WTC11 (cell line): ENCODE data around the gene SPDYC. TPM values are rescaled to one million over a fixed set of nuclear protein-coding genes. Genes with fewer than 3 reads are reported as not detected.

Source experiments
- ATAC-seq: fragments of 200-7000 bp; cut with Tn5 transposase; 2 replicates; pipeline ENCODE4 v1.10.0; 2021; ENCODE audit warnings: mild to moderate bottlenecking, moderate library complexity
- CTCF ChIA-PET: fragments of 300-600 bp; sonication (Branson Sonifier 250); formaldehyde crosslinking; loops from one replicate; lab custom pipeline; 2021; ENCODE audit warnings: antibody characterized with exemption; lab: Charles Lee
- POLR2A ChIA-PET: fragments of 350-600 bp; sonication (Branson Sonifier 250); formaldehyde crosslinking; loops from one replicate; lab custom pipeline; 2021; ENCODE audit warnings: antibody characterized with exemption; lab: Charles Lee
- DNase-seq: peaks from one replicate; pipeline ENCODE4 v3.0.0; 2021; ENCODE audit warnings: low spot score
- H3K27ac Mint-ChIP-seq: 2 replicates; pipeline ENCODE4 v1.8.0; 2021; ENCODE audit warnings: mixed read lengths
- H3K27me3 Mint-ChIP-seq: 2 replicates; pipeline ENCODE4 v1.8.0; 2021; ENCODE audit warnings: low read depth, mild to moderate bottlenecking, moderate library complexity, mixed read lengths
- H3K36me3 Mint-ChIP-seq: 2 replicates; pipeline ENCODE4 v1.8.0; 2021; ENCODE audit warnings: mixed read lengths
- H3K4me1 Mint-ChIP-seq: 2 replicates; pipeline ENCODE4 v1.8.0; 2022; ENCODE audit warnings: mixed read lengths
- H3K4me3 Mint-ChIP-seq: 2 replicates; pipeline ENCODE4 v1.8.0; 2021; ENCODE audit warnings: mild to moderate bottlenecking, moderate library complexity, mixed read lengths
- H3K9me3 Mint-ChIP-seq: 2 replicates; pipeline ENCODE4 v1.8.0; 2021; ENCODE audit warnings: mixed read lengths
- CREM ChIP-seq: sonication (generic); formaldehyde crosslinking; IDR thresholded peaks from 2 replicates; pipeline ENCODE4 v1.8.1; 2022; ENCODE audit warnings: mild to moderate bottlenecking, missing genetic modification reagents, moderate library complexity
- FOXJ3 ChIP-seq: sonication (generic); formaldehyde crosslinking; IDR thresholded peaks from 2 replicates; pipeline ENCODE4 v1.9.0; 2021; ENCODE audit warnings: missing genetic modification reagents, mild to moderate bottlenecking, borderline replicate concordance
- GABPB1 ChIP-seq: sonication (generic); formaldehyde crosslinking; IDR thresholded peaks from 2 replicates; pipeline ENCODE4 v1.8.1; 2023; ENCODE audit warnings: mild to moderate bottlenecking, missing genetic modification reagents
- GTF2I ChIP-seq: fragments of 250-450 bp; sonication (Bioruptor Pico); conservative IDR thresholded peaks from 2 replicates; pipeline ENCODE4 v1.4.0; 2021; ENCODE audit warnings: mild to moderate bottlenecking
- JUN ChIP-seq: sonication (generic); formaldehyde crosslinking; IDR thresholded peaks from 2 replicates; pipeline ENCODE4 v1.8.0; 2023; ENCODE audit warnings: mild to moderate bottlenecking, missing genetic modification reagents
- NFE2L1 ChIP-seq: sonication (generic); formaldehyde crosslinking; IDR thresholded peaks from 2 replicates; pipeline ENCODE4 v1.8.1; 2023; ENCODE audit warnings: missing genetic modification reagents
- PRRX2 ChIP-seq: fragments of 250-450 bp; sonication (Bioruptor Pico); IDR thresholded peaks from 2 replicates; pipeline ENCODE4 v1.8.0; 2021; ENCODE audit warnings: mild to moderate bottlenecking
- RORB ChIP-seq: fragments of 250-450 bp; sonication (Bioruptor Pico); IDR thresholded peaks from 2 replicates; pipeline ENCODE4 v1.9.0; 2021; ENCODE audit warnings: mild to moderate bottlenecking
- SP1 ChIP-seq: sonication (generic); formaldehyde crosslinking; conservative IDR thresholded peaks from 2 replicates; pipeline ENCODE4 v1.8.1; 2022; ENCODE audit warnings: missing genetic modification reagents
- ZNF121 ChIP-seq: sonication (generic); formaldehyde crosslinking; IDR thresholded peaks from 2 replicates; pipeline ENCODE4 v1.8.0; 2023; ENCODE audit warnings: missing genetic modification reagents
- ZNF423 ChIP-seq: fragments of 250-450 bp; sonication (Bioruptor Pico); IDR thresholded peaks from 2 replicates; pipeline ENCODE4 v2.1.2; 2022; ENCODE audit warnings: mild to moderate bottlenecking, moderate library complexity
- total RNA-seq: library from RNA; stranded (reverse); gene quantifications from 3 replicates; pipeline ENCODE4 v1.2.3, GENCODE V29; 2021
- TF ChIP-seq, protein P1 (sequence below): sonication (generic); formaldehyde crosslinking; IDR thresholded peaks from 2 replicates; pipeline ENCODE4 v1.8.1; 2022; ENCODE audit warnings: missing genetic modification reagents, borderline replicate concordance
- TF ChIP-seq, protein P2 (sequence below): fragments of 250-450 bp; sonication (Bioruptor Pico); conservative IDR thresholded peaks from 2 replicates; pipeline ENCODE4 v1.9.0; 2021; ENCODE audit warnings: mild to moderate bottlenecking
- TF ChIP-seq, protein P3 (sequence below): sonication (generic); formaldehyde crosslinking; IDR thresholded peaks from 2 replicates; pipeline ENCODE4 v1.8.1; 2023; ENCODE audit warnings: mild to moderate bottlenecking, missing genetic modification reagents
- TF ChIP-seq, protein P4 (sequence below): sonication (generic); formaldehyde crosslinking; IDR thresholded peaks from 2 replicates; pipeline ENCODE4 v1.8.1; 2022; ENCODE audit warnings: low read depth, mild to moderate bottlenecking, moderate library complexity, missing genetic modification reagents, borderline replicate concordance

SPDYC gene
- total RNA-seq, 1 experiment from 2014 or later = 0.35 TPM

DNA sequence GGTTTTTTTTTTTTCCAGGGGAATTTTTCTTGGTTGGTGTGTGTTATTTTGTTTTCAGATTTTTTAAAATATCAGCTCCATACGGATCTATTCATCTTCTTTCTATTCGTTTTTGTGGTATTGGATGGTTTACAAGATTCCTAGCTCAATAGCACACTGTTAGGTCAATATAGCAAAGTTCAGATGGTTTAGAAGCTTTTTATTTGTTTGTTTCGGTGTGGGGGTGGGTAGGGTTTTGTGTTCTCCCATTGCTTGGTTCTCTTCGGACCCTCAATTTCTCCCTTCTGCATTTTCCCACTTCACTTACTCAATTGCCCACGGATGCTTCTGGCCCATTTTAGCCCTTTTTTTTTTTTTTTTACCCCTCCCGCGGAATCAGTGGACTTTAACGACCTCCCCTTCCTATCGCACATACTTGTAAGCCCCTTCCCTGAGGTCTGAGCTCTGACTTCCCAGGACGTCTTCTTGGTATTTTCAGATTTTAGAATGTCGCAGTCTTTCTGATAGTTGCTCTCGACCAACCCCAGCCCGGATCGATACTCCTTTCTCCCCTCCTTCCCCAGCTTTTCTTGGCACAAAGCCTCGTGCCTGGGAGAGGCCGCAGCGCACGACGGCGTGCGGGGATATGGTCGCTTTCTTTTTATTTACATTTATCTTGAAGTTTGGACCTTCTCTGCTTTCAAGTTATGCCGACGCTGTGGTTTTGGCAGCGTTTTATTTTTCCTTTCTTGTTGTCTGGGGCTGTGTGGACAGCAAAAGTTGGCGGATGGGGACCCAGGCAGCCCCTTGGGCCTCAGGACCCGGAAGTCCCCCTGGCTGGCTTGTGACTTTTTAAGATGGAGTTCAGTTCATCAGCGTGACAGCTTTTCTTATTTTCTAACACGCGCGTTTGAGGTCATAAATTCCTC is 4.4 kb upstream of the SPDYC start:
- no peaks in the 10 kb centered on the region for H3K36me3 Mint-ChIP-seq
- ChIA-PET POLR2A (interaction anchor here (0.7 to 0.8 kb wide), 3 partner anchors 47 to 701 kb away, joined by 3 to 5 read pairs (median 3); no protein-coding TSS in a partner anchor), CTCF (interaction anchor here (0.7 to 1.7 kb wide), 12 partner anchors 14 to 377 kb away, joined by 3 to 6 read pairs (median 4); partner anchors contain the start of genes CAPN1 and ZNHIT2)
- peaks cover 14% of the 10 kb centered on the region for H3K4me1 Mint-ChIP-seq
- H3K27me3 Mint-ChIP-seq = peaks cover 4% of the 10 kb centered on the region; the same call in 1 of the 2 replicates
- peak; percentile 51; the same call in 1 of the 2 replicates for TF ChIP-seq GABPB1 (CRISPR knock-in tag)
- no peak for TF ChIP-seq GTF2I (CRISPR knock-in tag)
- DNase-seq = no peak
- H3K4me3 Mint-ChIP-seq = no peak overlapping the region
- no peaks in the 10 kb centered on the region for H3K9me3 Mint-ChIP-seq
- H3K27ac Mint-ChIP-seq = peak overlapping the region; percentile 0; the same call in 1 of the 2 replicates
- no peak for ATAC-seq

DNA sequence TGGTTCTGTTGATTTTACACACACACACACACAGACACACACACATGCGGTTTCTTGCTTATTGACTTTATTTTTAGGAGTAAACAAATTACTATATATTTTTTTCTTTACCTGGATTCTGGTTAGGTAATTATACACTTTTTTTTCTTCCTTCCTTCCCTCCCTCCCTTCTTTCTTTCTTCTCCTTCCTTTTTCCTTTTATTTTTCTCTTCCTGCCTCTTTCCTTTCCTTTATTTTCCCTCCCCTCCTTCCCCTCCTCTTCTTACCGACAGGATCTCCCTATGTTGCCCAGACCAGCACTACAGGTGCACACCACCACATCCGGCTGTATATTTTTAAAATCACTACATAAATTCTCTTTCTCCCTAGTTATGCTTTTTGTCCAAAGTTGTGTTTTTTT is 3.1 kb upstream of the SPDYC start:
- Mint-ChIP-seq H3K27me3 (no peaks in the 10 kb centered on the region), H3K4me3 (no peak overlapping the region), H3K27ac (no peak overlapping the region), H3K9me3 (no peaks in the 10 kb centered on the region), H3K36me3 (no peaks in the 10 kb centered on the region), H3K4me1 (peaks cover 14% of the 10 kb centered on the region)
- DNase-seq (no peak), ATAC-seq (no peak)
- POLR2A ChIA-PET = interaction anchor here (0.7 kb wide), 1 partner anchor 14 kb away, joined by 3 read pairs; no protein-coding TSS in a partner anchor
- CTCF ChIA-PET = no interaction called here
- TF ChIP-seq PRRX2 (CRISPR knock-in tag) (no peak), JUN (no peak), ZNF423 (CRISPR knock-in tag) (no peak), FOXJ3 (CRISPR knock-in tag) (no peak), RORB (no peak)
- TF ChIP-seq, protein P1, sequence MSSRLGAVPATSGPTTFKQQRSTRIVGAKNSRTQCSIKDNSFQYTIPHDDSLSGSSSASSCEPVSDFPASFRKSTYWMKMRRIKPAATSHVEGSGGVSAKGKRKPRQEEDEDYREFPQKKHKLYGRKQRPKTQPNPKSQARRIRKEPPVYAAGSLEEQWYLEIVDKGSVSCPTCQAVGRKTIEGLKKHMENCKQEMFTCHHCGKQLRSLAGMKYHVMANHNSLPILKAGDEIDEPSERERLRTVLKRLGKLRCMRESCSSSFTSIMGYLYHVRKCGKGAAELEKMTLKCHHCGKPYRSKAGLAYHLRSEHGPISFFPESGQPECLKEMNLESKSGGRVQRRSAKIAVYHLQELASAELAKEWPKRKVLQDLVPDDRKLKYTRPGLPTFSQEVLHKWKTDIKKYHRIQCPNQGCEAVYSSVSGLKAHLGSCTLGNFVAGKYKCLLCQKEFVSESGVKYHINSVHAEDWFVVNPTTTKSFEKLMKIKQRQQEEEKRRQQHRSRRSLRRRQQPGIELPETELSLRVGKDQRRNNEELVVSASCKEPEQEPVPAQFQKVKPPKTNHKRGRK (CRISPR knock-in tag) = no peak

DNA sequence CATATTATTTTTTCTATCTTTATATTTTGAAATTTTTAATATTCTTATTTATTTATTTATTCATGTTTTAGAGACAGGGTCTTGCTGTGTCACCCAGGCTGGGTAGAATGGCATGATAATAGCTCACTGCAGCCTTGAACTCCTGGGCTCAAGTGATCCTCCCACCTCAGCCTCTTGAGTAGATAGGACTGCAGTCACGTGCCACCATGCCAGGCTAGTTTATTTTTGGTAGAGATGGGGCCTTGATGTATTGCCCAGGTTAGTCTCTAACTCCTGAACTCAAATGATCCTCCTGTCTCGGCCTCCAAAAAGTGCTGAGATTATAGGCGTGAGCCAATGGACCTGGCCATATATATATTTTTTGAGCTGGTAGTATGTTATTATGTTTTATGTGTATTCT is 2.4 kb upstream of the SPDYC start:
- H3K36me3 Mint-ChIP-seq = no peaks in the 10 kb centered on the region
- no peaks in the 10 kb centered on the region for H3K27me3 Mint-ChIP-seq
- no peak overlapping the region for H3K27ac Mint-ChIP-seq
- ATAC-seq = no peak
- POLR2A ChIA-PET = interaction anchor here (0.7 kb wide), 2 partner anchors 13 to 388 kb away, joined by 3 read pairs; no protein-coding TSS in a partner anchor
- H3K9me3 Mint-ChIP-seq = no peaks in the 10 kb centered on the region
- H3K4me1 Mint-ChIP-seq = peaks cover 14% of the 10 kb centered on the region
- TF ChIP-seq, protein P2, sequence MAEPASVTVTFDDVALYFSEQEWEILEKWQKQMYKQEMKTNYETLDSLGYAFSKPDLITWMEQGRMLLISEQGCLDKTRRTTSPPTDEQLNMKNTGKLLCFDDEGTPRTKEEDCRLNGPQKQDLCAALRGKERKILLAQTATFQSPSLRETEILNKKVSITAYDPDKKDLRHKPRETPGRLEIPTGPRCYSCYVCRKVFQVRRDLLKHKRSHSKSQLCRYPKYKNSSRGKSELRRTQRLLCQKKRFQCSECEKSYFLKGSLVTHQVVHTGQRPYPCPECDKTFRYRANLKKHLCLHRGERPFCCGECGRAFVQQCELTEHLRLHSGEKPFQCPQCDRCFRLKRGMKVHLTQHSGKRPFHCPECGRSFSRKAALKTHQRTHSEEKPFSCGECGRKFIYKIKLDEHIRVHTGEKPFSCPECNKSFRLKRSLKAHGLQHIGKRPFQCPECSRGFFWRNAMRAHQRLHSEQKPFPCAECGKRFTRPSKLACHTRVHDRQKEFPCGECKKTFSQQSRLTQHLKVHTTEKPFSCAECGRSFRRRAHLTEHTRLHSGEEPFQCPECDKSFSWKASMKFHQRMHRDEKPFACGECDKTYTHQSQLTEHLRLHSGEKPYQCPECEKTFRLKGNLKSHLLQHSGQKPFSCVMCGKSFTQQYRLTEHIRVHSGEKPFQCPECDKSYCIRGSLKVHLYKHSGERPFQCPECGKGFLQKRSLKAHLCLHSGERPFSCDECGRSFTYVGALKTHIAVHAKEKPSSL (CRISPR knock-in tag) = no peak
- TF ChIP-seq SP1 = no peak
- no peak for TF ChIP-seq PRRX2 (CRISPR knock-in tag)
- TF ChIP-seq, protein P3, sequence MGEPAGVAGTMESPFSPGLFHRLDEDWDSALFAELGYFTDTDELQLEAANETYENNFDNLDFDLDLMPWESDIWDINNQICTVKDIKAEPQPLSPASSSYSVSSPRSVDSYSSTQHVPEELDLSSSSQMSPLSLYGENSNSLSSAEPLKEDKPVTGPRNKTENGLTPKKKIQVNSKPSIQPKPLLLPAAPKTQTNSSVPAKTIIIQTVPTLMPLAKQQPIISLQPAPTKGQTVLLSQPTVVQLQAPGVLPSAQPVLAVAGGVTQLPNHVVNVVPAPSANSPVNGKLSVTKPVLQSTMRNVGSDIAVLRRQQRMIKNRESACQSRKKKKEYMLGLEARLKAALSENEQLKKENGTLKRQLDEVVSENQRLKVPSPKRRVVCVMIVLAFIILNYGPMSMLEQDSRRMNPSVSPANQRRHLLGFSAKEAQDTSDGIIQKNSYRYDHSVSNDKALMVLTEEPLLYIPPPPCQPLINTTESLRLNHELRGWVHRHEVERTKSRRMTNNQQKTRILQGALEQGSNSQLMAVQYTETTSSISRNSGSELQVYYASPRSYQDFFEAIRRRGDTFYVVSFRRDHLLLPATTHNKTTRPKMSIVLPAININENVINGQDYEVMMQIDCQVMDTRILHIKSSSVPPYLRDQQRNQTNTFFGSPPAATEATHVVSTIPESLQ (CRISPR knock-in tag) = no peak
- TF ChIP-seq NFE2L1 (CRISPR knock-in tag) = no peak
- no peak for TF ChIP-seq ZNF121 (CRISPR knock-in tag)
- no peak for TF ChIP-seq FOXJ3 (CRISPR knock-in tag)
- TF ChIP-seq, protein P4, sequence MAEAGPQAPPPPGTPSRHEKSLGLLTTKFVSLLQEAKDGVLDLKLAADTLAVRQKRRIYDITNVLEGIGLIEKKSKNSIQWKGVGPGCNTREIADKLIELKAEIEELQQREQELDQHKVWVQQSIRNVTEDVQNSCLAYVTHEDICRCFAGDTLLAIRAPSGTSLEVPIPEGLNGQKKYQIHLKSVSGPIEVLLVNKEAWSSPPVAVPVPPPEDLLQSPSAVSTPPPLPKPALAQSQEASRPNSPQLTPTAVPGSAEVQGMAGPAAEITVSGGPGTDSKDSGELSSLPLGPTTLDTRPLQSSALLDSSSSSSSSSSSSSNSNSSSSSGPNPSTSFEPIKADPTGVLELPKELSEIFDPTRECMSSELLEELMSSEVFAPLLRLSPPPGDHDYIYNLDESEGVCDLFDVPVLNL = no peak
- TF ChIP-seq CREM (CRISPR knock-in tag) = no peak
- CTCF ChIA-PET = no interaction called here
- no peak for DNase-seq
- no peak overlapping the region for H3K4me3 Mint-ChIP-seq
